Prostate gland (tissue), 2 donors: ENCODE measurements around the gene RHBDL1.

Source experiments
- POLR2AphosphoS5 ChIP-seq: sonication (generic); formaldehyde crosslinking; IDR thresholded peaks from one replicate; pipeline ENCODE4 v1.6.1; 2017; ENCODE audit warnings: antibody characterized with exemption
- TF ChIP-seq, protein P1 (sequence below), 4 experiments: fragments of 200-600 bp in 2 of 4; fragments of 450-650 bp in 2 of 4; sonication (generic) in 2 of 4; IDR thresholded peaks; 1 replicate in 3 of 4; 2 replicates in 1 of 4; pipeline ENCODE4 v1.5.1; 2016 to 2019; ENCODE audit warnings: antibody characterized with exemption in 4 of 4, mild to moderate bottlenecking in 2 of 4, moderate library complexity in 2 of 4

DNA sequence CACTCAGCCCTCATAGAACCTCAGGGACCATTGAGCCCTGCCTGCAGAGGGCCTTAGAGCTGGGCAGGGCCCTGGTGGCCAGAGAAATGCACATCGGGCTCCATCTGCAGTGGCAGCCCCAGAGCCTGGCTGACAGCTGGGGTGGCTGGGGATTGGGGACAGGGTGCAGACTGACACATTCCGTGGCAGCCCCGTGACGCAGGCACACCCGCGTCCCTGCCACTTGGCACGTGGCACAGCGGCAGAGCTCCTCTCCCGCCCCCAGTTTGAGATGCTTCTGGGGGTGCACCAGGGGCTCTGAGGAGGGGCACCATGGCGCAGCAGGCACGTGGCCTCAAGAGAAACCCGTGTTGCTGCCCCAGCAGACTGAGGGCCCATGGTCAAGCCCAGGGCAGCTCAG is 27.9 kb downstream of the RHBDL1 start:
- TF ChIP-seq, protein P1, sequence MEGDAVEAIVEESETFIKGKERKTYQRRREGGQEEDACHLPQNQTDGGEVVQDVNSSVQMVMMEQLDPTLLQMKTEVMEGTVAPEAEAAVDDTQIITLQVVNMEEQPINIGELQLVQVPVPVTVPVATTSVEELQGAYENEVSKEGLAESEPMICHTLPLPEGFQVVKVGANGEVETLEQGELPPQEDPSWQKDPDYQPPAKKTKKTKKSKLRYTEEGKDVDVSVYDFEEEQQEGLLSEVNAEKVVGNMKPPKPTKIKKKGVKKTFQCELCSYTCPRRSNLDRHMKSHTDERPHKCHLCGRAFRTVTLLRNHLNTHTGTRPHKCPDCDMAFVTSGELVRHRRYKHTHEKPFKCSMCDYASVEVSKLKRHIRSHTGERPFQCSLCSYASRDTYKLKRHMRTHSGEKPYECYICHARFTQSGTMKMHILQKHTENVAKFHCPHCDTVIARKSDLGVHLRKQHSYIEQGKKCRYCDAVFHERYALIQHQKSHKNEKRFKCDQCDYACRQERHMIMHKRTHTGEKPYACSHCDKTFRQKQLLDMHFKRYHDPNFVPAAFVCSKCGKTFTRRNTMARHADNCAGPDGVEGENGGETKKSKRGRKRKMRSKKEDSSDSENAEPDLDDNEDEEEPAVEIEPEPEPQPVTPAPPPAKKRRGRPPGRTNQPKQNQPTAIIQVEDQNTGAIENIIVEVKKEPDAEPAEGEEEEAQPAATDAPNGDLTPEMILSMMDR (IDR thresholded peaks at IDR 0.05): no peak
- TF ChIP-seq POLR2AphosphoS5: no peak
